ENCODE results near the gene ZSCAN22. TPM values are rescaled to one million over a fixed set of nuclear protein-coding genes. Genes with fewer than 3 reads are reported as not detected.

Gene ZSCAN22
- total and polyA plus RNA-seq, 2 donors, result 1.2 TPM

DNA sequence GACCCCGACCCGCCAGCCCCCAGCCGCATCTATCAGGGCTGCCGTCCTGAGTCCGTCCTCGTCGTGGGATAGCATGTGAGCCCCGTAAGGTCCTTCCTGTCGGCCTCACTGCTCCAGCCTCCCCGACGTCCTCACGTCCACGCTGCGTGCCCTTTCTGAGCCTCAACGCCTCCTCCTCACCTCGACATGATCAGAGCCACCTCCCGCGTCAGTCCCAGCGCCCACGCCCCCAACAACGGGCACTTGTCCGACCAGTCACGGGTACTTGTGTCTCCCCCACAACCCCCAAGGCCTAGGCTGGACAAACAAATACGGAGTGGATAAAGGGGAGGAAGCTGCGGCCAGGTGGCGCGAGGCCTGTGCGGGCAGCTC lies 35.1 kb downstream of the ZSCAN22 start:
- H3K9me3 ChIP-seq (ENCODE audit: control insufficient read depth in 2 of 2, insufficient read depth in 1 of 2, low read length in 1 of 2), result peaks cover 0 to 11% of the 10 kb centered on the region in 2 donors
- WGBS, result 4% methylated on average over 28 of the region's 28 CpGs
- H3K36me3 ChIP-seq (ENCODE audit: control insufficient read depth in 2 of 2, insufficient read depth in 2 of 2, low read length in 1 of 2), result no peaks in the 10 kb centered on the region
- H3K4me1 ChIP-seq (ENCODE audit: control insufficient read depth in 2 of 2, insufficient read depth in 2 of 2, low read length in 2 of 2), result peaks cover 3 to 13% of the 10 kb centered on the region in 2 donors
- peaks cover 4 to 25% of the 10 kb centered on the region in 2 donors for H3K27me3 ChIP-seq (ENCODE audit: control insufficient read depth in 2 of 2, insufficient read depth in 1 of 2, low read length in 1 of 2)
- H3K4me3 ChIP-seq (ENCODE audit: low read length in 2 of 2), result peak overlapping the region; percentile 67 to 78
- H3K27ac ChIP-seq (ENCODE audit: low read depth in 1 of 2, low read length in 1 of 2), result peak overlapping the region; percentile 75 to 88
- peak in 1 of 9 donors; percentile 18 for DNase-seq (ENCODE audit: low read depth in 6 of 9, low spot score in 9 of 9)

- H3K4me3 ChIP-seq (ENCODE audit: low read length in 2 of 2), result peak within 1 kb of the TSS; percentile 67 to 78
- H3K36me3 ChIP-seq (ENCODE audit: control insufficient read depth in 2 of 2, insufficient read depth in 2 of 2, low read length in 1 of 2), result no peaks in the 10 kb centered on the region
- H3K4me1 ChIP-seq (ENCODE audit: control insufficient read depth in 2 of 2, insufficient read depth in 2 of 2, low read length in 2 of 2), result peaks cover 3 to 10% of the 10 kb centered on the region in 2 donors
- H3K9me3 ChIP-seq (ENCODE audit: control insufficient read depth in 2 of 2, insufficient read depth in 1 of 2, low read length in 1 of 2), result peaks cover 0 to 8% of the 10 kb centered on the region in 2 donors
- H3K27ac ChIP-seq (ENCODE audit: low read depth in 1 of 2, low read length in 1 of 2), result peak within 1 kb of the TSS; percentile 75 to 88
- WGBS, result under 1% methylated on average over 74 of the region's 74 CpGs
- DNase-seq (ENCODE audit: low read depth in 6 of 9, low spot score in 9 of 9), result peak; percentile 87 to 98 (median 94)
- peaks cover 0 to 20% of the 10 kb centered on the region in 2 donors for H3K27me3 ChIP-seq (ENCODE audit: control insufficient read depth in 2 of 2, insufficient read depth in 1 of 2, low read length in 1 of 2)
These were observed 35.6 kb downstream of the ZSCAN22 start, which contains the start of gene ZNF497 for GRCh38 chr19:58362272-58362994. ZNF497 (minus strand) TSS chr19:58362751; CDS start chr19:58357635, 5,116 bp downstream.

- H3K27ac ChIP-seq (ENCODE audit: low read depth in 1 of 2, low read length in 1 of 2), result no peak overlapping the region
- peaks cover 3 to 10% of the 10 kb centered on the region in 2 donors for H3K4me1 ChIP-seq (ENCODE audit: control insufficient read depth in 2 of 2, insufficient read depth in 2 of 2, low read length in 2 of 2)
- H3K9me3 ChIP-seq (ENCODE audit: control insufficient read depth in 2 of 2, insufficient read depth in 1 of 2, low read length in 1 of 2), result peaks cover 0 to 8% of the 10 kb centered on the region in 2 donors
- no peak overlapping the region for H3K4me3 ChIP-seq (ENCODE audit: low read length in 2 of 2)
- WGBS, result 16% methylated on average over 5 of the region's 5 CpGs
- peaks cover 0 to 8% of the 10 kb centered on the region in 2 donors for H3K27me3 ChIP-seq (ENCODE audit: control insufficient read depth in 2 of 2, insufficient read depth in 1 of 2, low read length in 1 of 2)
- H3K36me3 ChIP-seq (ENCODE audit: control insufficient read depth in 2 of 2, insufficient read depth in 2 of 2, low read length in 1 of 2), result peaks cover 0 to 10% of the 10 kb centered on the region in 2 donors
- DNase-seq (ENCODE audit: low read depth in 6 of 9, low spot score in 9 of 9), result no peak
These were observed 37.4 kb downstream of the ZSCAN22 start for GRCh38 chr19:58364146-58364545.

DNA sequence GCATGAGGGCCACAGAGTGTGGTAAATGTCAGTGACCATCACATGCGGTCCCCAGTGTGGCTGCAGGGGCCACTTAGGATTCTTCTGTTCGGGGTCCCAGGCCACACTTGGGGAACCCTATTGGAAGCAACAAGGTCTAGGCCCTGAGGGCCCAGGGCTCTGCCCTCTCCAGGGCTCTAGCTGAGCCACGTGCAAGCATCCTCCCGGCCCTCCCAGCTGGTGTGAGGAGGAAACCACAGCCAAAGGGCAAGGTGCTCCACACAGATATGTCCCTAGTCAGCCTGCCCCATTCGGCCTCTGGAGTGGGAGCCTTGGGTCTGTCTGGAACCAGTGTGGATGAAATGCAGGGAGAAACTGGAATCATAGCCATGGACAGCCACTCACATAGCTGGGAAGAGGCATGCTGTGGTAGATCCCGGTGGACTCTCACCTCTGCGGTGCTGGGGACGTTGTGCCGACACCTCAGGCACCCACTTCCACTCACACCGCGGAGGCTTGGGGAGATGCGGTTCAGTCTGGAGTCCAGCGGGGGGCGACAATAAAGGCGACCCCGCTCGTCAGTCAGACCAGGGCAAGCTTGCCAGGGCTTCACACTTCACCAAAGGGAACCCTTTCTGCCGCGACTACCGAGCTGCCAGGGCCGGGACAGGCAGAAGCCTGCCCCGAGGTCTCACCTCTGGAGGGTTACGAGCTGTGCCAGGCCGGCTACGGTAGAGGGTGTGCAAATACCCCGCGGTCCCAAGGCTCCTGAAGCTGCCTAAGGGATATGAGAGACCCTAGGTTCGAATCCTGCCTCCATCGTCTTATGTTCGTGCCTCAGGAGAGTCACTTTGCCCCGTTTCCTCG lies 40.0 kb downstream of the ZSCAN22 start:
- no peak overlapping the region for H3K27ac ChIP-seq (ENCODE audit: low read depth in 1 of 2, low read length in 1 of 2)
- peaks cover 0 to 6% of the 10 kb centered on the region in 2 donors for H3K9me3 ChIP-seq (ENCODE audit: control insufficient read depth in 2 of 2, insufficient read depth in 1 of 2, low read length in 1 of 2)
- 95% methylated on average over 32 of the region's 32 CpGs for WGBS
- no peak for DNase-seq (ENCODE audit: low read depth in 6 of 9, low spot score in 9 of 9)
- H3K4me3 ChIP-seq (ENCODE audit: low read length in 2 of 2), result no peak overlapping the region
- H3K27me3 ChIP-seq (ENCODE audit: control insufficient read depth in 2 of 2, insufficient read depth in 1 of 2, low read length in 1 of 2), result peaks cover 0 to 4% of the 10 kb centered on the region in 2 donors
- peaks cover under 1 to 8% of the 10 kb centered on the region in 2 donors for H3K4me1 ChIP-seq (ENCODE audit: control insufficient read depth in 2 of 2, insufficient read depth in 2 of 2, low read length in 2 of 2)
- peaks cover 0 to 10% of the 10 kb centered on the region in 2 donors for H3K36me3 ChIP-seq (ENCODE audit: control insufficient read depth in 2 of 2, insufficient read depth in 2 of 2, low read length in 1 of 2)

DNA sequence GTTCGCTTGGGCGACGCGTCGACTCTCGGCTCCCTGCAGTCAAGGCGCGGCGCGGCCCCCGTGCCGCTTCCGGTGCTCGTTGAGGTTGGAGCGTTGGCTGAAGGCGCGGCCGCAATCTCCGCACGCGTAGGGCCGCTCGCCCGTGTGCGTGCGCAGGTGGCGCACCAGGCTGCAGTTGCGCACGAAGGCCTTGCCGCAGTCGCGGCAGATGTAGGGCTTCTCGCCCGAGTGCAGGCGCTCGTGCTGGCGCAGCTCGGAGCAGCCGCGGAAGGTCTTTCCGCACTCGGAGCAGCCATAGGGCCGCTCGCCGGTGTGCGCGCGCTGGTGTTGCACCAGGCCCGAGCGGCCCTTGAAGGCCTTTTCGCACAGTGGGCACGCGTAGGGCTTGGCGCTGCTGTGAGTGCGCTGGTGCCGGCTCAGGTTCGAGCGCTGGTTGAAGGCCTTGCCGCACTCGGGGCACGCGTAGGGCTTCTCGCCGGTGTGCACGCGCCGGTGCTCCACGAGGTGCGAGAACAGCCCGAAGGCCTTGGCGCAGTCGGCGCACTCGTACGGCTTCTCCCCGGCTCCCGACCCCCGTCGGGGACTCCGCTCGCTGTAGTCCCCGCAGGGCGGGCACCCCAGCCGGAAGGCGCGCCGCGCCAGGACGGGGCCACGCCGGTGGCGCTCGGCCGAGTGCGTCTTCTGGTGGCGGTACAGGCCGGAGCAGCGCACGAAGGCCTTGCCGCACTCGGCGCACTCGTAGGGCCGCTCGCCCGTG lies 41.1 kb downstream of the ZSCAN22 start:
- no peaks in the 10 kb centered on the region for H3K27me3 ChIP-seq (ENCODE audit: control insufficient read depth in 2 of 2, insufficient read depth in 1 of 2, low read length in 1 of 2)
- peaks cover 0 to 10% of the 10 kb centered on the region in 2 donors for H3K36me3 ChIP-seq (ENCODE audit: control insufficient read depth in 2 of 2, insufficient read depth in 2 of 2, low read length in 1 of 2)
- no peak for DNase-seq (ENCODE audit: low read depth in 6 of 9, low spot score in 9 of 9)
- no peak overlapping the region for H3K4me3 ChIP-seq (ENCODE audit: low read length in 2 of 2)
- WGBS, result 85% methylated on average over 106 of the region's 106 CpGs
- H3K27ac ChIP-seq (ENCODE audit: low read depth in 1 of 2, low read length in 1 of 2), result no peak overlapping the region
- peaks cover 0 to 2% of the 10 kb centered on the region in 2 donors for H3K4me1 ChIP-seq (ENCODE audit: control insufficient read depth in 2 of 2, insufficient read depth in 2 of 2, low read length in 2 of 2)
- H3K9me3 ChIP-seq (ENCODE audit: control insufficient read depth in 2 of 2, insufficient read depth in 1 of 2, low read length in 1 of 2), result peaks cover 0 to under 1% of the 10 kb centered on the region in 2 donors

GRCh38 chr19:58368561-58369360 lies 42.0 kb downstream of the ZSCAN22 start:
- no peaks in the 10 kb centered on the region for H3K4me1 ChIP-seq (ENCODE audit: control insufficient read depth in 2 of 2, insufficient read depth in 2 of 2, low read length in 2 of 2)
- H3K27me3 ChIP-seq (ENCODE audit: control insufficient read depth in 2 of 2, insufficient read depth in 1 of 2, low read length in 1 of 2), result no peaks in the 10 kb centered on the region
- H3K9me3 ChIP-seq (ENCODE audit: control insufficient read depth in 2 of 2, insufficient read depth in 1 of 2, low read length in 1 of 2), result no peaks in the 10 kb centered on the region
- peaks cover 0 to 10% of the 10 kb centered on the region in 2 donors for H3K36me3 ChIP-seq (ENCODE audit: control insufficient read depth in 2 of 2, insufficient read depth in 2 of 2, low read length in 1 of 2)
- H3K27ac ChIP-seq (ENCODE audit: low read depth in 1 of 2, low read length in 1 of 2), result no peak overlapping the region
- DNase-seq (ENCODE audit: low read depth in 6 of 9, low spot score in 9 of 9), result no peak
- WGBS, result 96% methylated on average over 68 of the region's 68 CpGs
- no peak overlapping the region for H3K4me3 ChIP-seq (ENCODE audit: low read length in 2 of 2)

- WGBS, result 94% methylated on average over 15 of the region's 15 CpGs
- H3K4me3 ChIP-seq (ENCODE audit: low read length in 2 of 2), result no peak overlapping the region
- DNase-seq (ENCODE audit: low read depth in 6 of 9, low spot score in 9 of 9), result no peak
These were observed 45.7 kb downstream of the ZSCAN22 start for GRCh38 chr19:58372311-58373133.

More at GRCh38 chr19:58372311-58373133, 45.7 kb downstream of the ZSCAN22 start:
- Histone ChIP-seq H3K9me3 (ENCODE audit: control insufficient read depth in 2 of 2, insufficient read depth in 1 of 2, low read length in 1 of 2) (no peaks in the 10 kb centered on the region), H3K27me3 (ENCODE audit: control insufficient read depth in 2 of 2, insufficient read depth in 1 of 2, low read length in 1 of 2) (no peaks in the 10 kb centered on the region), H3K27ac (ENCODE audit: low read depth in 1 of 2, low read length in 1 of 2) (no peak overlapping the region), H3K36me3 (ENCODE audit: control insufficient read depth in 2 of 2, insufficient read depth in 2 of 2, low read length in 1 of 2) (peaks cover 0 to 10% of the 10 kb centered on the region in 2 donors), H3K4me1 (ENCODE audit: control insufficient read depth in 2 of 2, insufficient read depth in 2 of 2, low read length in 2 of 2) (no peaks in the 10 kb centered on the region)
